Psoas muscle (tissue), 8 donors: Measurements from ENCODE around the gene RPL13. TPM values are rescaled to one million over a fixed set of nuclear protein-coding genes. Genes with fewer than 3 reads are reported as not detected.
A peak's percentile ranks its signal among the peaks of the same experiment; 100 is the strongest.

Experiments used
- ATAC-seq, 4 donors: fragments of 200-7000 bp; cut with Tn5 transposase; one replicate each; pipeline ENCODE4 v1.9.1; 2020; ENCODE audit warnings: moderate library complexity in 3 of 4, mild to moderate bottlenecking in 2 of 4
- DNase-seq, 2 donors: peaks; one replicate each; pipeline ENCODE4 v3.0.0-alpha.2; 2020
- H3K27ac ChIP-seq: fragments of 200-600 bp; one replicate; pipeline ENCODE4 v1.8.0; 2022
- H3K27me3 ChIP-seq, 3 donors: fragments of 200-600 bp in 1 of 3; one replicate each; pipeline versions ENCODE4 v1.6.1 to v1.8.0; 2013 to 2022; ENCODE audit warnings: low read length in 2 of 3, mild to moderate bottlenecking in 2 of 3, moderate library complexity in 1 of 3; ENCODE audit not compliant: insufficient read depth in 3 of 3
- H3K36me3 ChIP-seq, 2 donors: fragments of 200-600 bp in 1 of 2; one replicate each; pipeline versions ENCODE4 v1.6.1 to v1.8.0; 2013 to 2022; ENCODE audit warnings: low read depth in 1 of 2, mild to moderate bottlenecking in 1 of 2, moderate library complexity in 1 of 2; ENCODE audit not compliant: insufficient read depth in 1 of 2
- H3K4me1 ChIP-seq: fragments of 200-600 bp; one replicate; pipeline ENCODE4 v1.8.0; 2022
- H3K4me3 ChIP-seq: fragments of 200-600 bp; one replicate; pipeline ENCODE4 v1.8.0; 2022; ENCODE audit warnings: mild to moderate bottlenecking
- H3K9me3 ChIP-seq: fragments of 200-600 bp; one replicate; pipeline ENCODE4 v1.8.0; 2022
- WGBS, 3 donors: extraction: QIAGEN DNeasy Blood & Tissue Kit; methylation state at CpG; one replicate each; pipeline versions ENCODE4 v1.1.6 to v1.1.7; 2013; 5-methylcytosine and 5-hydroxymethylcytosine counted together
- intact Hi-C, 2 donors: fragments of 100-400 bp; cut with DNase I; formaldehyde crosslinking; loops; one replicate each; pipeline versions ENCODE4 v1.11.0 to v1.14.2; 2022
- polyA plus RNA-seq, 3 donors: library from polyadenylated mRNA; stranded (reverse); fragments of 200-250 nt; gene quantifications; one replicate each; pipeline ENCODE4 v1.2.3, GENCODE V29; 2013
- total RNA-seq, 4 donors: library from RNA; stranded (reverse); fragmentation: NEBNext Ultra II Directional in 2 of 4; extraction: Animal tissue kit (Norgen Biotek cat#: 25700) in 2 of 4; gene quantifications; one replicate each; pipeline versions ENCODE4 v1.2.1 to v1.2.4, GENCODE V29; 2021 to 2023
- TF ChIP-seq, protein P1 (sequence below): fragments of 200-600 bp; IDR thresholded peaks from one replicate; pipeline ENCODE4 v1.8.0; 2022; ENCODE audit warnings: antibody characterized with exemption
- donor health status: healthy with polysubstance abuse.
- donor health status: DM: no; HTN: no; CAD: no; lungs with moderate emphysema.
- donor health status: Bipolar disorder and iron deficiency.
- donor health status: healthy.
- donor health status: DM: yes; HTN: yes; CAD: no.
- donor health status: DM: no; HTN: no; CAD: no.
- donor health status: DM: no; HTN: no; CAD: no.
- donor health status: DM: yes; HTN: yes; CAD: no.

Gene RPL13
- total and polyA plus RNA-seq, 7 donors: 1,039 to 7,334 (median 1,769) TPM

DNA sequence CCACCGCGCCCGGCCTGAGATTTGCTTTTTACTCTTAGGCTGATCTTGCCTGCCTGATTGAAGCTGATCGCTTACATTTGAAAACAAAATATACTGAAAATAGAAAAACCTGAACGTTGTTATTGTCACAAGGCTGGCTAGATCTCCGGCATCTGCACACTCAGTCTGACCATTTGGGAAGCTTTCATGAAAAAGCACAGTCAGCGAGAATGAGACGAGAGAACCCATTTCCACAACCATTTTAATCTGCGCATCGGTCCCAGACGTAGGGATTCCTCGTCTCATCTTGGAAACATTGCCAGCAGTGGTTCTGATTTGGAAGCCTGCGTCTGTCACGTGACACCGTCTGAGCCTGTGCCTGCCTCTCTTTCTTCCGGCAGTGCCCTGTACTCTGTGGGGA is 31.4 kb upstream of the RPL13 start:
- Histone ChIP-seq H3K27ac (no peak overlapping the region), H3K36me3 (peaks cover 4 to 94% of the 10 kb centered on the region in 2 donors), H3K27me3 (no peaks in the 10 kb centered on the region), H3K4me1 (peaks cover 22% of the 10 kb centered on the region), H3K9me3 (no peaks in the 10 kb centered on the region), H3K4me3 (no peak overlapping the region)
- 78 to 81% (median 79%) methylated on average over 16 of the region's 16 CpGs for WGBS, 3 donors
- no peak for DNase-seq
- no peak for ATAC-seq
- intact Hi-C loops: loop anchor here in 1 of 2 donors (5.0 kb wide), 1 partner anchor 33 kb away; the partner anchor contains the start of gene RPL13
- TF ChIP-seq, protein P1, sequence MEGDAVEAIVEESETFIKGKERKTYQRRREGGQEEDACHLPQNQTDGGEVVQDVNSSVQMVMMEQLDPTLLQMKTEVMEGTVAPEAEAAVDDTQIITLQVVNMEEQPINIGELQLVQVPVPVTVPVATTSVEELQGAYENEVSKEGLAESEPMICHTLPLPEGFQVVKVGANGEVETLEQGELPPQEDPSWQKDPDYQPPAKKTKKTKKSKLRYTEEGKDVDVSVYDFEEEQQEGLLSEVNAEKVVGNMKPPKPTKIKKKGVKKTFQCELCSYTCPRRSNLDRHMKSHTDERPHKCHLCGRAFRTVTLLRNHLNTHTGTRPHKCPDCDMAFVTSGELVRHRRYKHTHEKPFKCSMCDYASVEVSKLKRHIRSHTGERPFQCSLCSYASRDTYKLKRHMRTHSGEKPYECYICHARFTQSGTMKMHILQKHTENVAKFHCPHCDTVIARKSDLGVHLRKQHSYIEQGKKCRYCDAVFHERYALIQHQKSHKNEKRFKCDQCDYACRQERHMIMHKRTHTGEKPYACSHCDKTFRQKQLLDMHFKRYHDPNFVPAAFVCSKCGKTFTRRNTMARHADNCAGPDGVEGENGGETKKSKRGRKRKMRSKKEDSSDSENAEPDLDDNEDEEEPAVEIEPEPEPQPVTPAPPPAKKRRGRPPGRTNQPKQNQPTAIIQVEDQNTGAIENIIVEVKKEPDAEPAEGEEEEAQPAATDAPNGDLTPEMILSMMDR: no peak

DNA sequence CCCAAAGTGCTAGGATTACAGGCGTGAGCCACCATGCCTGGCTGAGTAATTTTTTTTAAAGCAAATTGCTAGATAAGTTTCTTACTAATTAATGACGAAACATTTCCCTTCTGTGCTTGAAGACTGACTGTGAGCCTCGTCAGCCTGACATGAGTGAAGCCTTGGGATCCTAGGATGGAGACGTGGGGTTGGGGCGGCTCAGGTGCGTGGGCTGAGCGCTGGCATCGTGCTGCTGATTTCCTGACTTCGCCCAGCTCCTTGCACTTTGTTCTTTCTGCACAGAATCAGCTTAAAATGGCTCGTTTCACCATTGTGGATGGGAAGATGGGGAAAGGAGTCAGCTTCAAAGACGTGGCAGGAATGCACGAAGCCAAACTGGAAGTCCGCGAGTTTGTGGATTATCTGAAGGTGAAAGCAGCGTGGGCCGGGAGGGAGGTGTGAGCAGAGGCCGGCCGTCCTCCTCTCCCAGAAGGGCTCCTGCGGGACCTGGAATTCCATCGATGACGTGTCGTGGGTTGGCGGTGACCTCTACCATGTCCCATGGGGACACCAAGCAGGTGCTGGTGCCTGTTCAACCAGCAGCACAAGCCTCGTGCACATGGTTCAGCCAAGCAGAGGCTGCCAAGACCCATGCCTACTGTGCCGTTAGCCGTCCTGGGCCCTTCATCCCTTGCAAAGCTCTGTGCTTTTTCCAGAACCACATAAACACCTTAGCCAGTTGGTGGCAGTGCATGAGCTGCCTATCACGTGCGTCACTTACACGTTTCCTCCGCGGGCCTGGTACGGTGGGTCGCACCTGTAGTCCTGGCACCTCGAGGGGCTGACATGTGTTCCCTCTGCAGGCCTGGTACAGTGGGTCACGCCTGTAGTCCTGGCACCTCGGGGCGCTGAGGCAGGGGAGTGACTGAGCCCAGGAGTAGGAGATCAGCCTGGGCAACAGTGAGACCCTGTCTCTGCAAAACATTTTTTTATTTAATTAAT is 29.8 kb upstream of the RPL13 start:
- H3K27me3 ChIP-seq: no peaks in the 10 kb centered on the region
- 72 to 86% (median 79%) methylated on average over 36 to 37 of the region's 37 CpGs for WGBS, 3 donors
- no peak overlapping the region for H3K4me3 ChIP-seq
- TF ChIP-seq, protein P1: no peak
- H3K9me3 ChIP-seq: no peaks in the 10 kb centered on the region
- H3K36me3 ChIP-seq: peaks cover 4 to 100% of the 10 kb centered on the region in 2 donors
- intact Hi-C loops: no loop called here
- peak in 3 of 4 donors; percentile 27 to 54 (median 39) for ATAC-seq
- DNase-seq: no peak
- peaks cover 31% of the 10 kb centered on the region for H3K4me1 ChIP-seq
- no peak overlapping the region for H3K27ac ChIP-seq

DNA sequence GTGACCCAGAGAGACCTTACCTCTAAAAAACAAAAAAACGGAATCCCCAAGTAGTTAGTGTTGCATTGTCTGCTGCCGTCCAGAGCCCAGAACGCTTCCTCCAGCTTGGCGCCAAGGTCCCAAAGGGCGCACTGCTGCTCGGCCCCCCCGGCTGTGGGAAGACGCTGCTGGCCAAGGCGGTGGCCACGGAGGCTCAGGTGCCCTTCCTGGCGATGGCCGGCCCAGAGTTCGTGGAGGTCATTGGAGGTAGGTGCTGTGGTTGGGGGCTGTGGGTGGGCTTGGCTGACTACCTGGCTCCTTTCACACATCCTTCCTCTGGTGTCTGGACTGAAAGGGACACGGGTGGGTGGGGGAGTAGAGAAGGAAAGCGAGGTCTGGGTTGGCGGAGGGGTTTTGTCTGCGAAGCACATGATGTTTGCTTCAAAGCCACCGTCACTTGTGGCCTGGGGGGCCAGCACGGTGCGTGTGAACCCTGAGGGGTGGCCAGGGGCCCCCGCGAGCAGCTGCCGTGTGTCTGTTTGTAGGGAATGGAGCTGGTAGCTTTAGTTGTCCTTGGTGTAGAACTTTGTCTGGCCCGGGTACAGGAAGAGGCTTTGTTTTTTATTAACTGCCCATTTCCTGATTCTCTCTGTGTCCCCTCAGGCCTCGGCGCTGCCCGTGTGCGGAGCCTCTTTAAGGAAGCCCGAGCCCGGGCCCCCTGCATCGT is 28.5 kb upstream of the RPL13 start:
- H3K36me3 ChIP-seq: peaks cover 4 to 91% of the 10 kb centered on the region in 2 donors
- intact Hi-C loops: no loop called here
- ATAC-seq (peak in 1 of 4 donors; percentile 2), DNase-seq (no peak)
- WGBS, 3 donors: 77 to 89% (median 80%) methylated on average over 31 of the region's 31 CpGs
- no peaks in the 10 kb centered on the region for H3K9me3 ChIP-seq
- H3K27ac ChIP-seq: peak overlapping the region; percentile 60
- TF ChIP-seq, protein P1: no peak
- no peaks in the 10 kb centered on the region for H3K27me3 ChIP-seq
- peaks cover 27% of the 10 kb centered on the region for H3K4me1 ChIP-seq
- no peak overlapping the region for H3K4me3 ChIP-seq

DNA sequence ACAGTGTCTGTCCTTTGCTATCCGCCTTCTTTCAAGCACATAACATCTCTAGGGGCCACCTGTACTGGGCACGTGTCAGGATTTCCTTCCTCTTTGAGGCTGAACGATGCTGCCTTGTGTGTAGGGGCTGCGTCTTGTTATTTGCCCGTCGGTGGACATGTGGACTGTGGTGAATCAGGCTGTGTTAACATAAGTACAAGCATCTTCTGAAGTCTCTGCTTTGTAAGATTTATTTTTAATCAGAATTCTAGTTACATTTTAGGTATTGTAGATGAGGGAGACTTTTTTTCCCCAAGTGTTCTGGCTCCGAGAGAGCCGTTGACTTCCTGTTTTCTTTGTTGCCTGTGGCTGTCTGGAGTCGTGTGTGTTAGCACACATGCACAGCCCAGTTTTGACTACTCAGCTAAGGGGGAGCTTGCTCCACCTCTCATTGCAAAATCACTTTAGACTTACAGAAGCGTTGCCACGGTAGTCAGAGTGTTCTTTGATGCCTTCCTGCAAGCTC is 26.2 kb upstream of the RPL13 start:
- ATAC-seq (peak in 3 of 4 donors; percentile 31 to 33 (median 31)), DNase-seq (no peak)
- Histone ChIP-seq H3K36me3 (peaks cover 4 to 90% of the 10 kb centered on the region in 2 donors), H3K4me3 (no peak overlapping the region), H3K27ac (peak overlapping the region; percentile 50), H3K9me3 (no peaks in the 10 kb centered on the region), H3K4me1 (peaks cover 27% of the 10 kb centered on the region), H3K27me3 (no peaks in the 10 kb centered on the region)
- intact Hi-C loops: no loop called here
- 61 to 67% (median 62%) methylated on average over 11 of the region's 11 CpGs for WGBS, 3 donors
- TF ChIP-seq, protein P1: no peak
